Mammary epithelial cell (primary cell): ENCODE results near the gene FEM1B.

Source experiments
- EZH2 ChIP-seq: IDR thresholded peaks from 2 replicates; pipeline ENCODE4 v1.6.1; 2012; ENCODE audit warnings: low read length, inconsistent platforms, borderline replicate concordance
- TF ChIP-seq, protein P1 (sequence below), 2 donors: IDR thresholded peaks in 1 of 2; conservative IDR thresholded peaks in 1 of 2; 2 replicates each; pipeline ENCODE4 v1.5.1; 2011 to 2012; ENCODE audit warnings: inconsistent platforms in 2 of 2, low read length in 2 of 2, mild to moderate bottlenecking in 2 of 2, control low read depth in 1 of 2, low read depth in 1 of 2; ENCODE audit not compliant: insufficient read depth in 1 of 2; ENCODE audit errors: extremely low read depth in 1 of 2

DNA sequence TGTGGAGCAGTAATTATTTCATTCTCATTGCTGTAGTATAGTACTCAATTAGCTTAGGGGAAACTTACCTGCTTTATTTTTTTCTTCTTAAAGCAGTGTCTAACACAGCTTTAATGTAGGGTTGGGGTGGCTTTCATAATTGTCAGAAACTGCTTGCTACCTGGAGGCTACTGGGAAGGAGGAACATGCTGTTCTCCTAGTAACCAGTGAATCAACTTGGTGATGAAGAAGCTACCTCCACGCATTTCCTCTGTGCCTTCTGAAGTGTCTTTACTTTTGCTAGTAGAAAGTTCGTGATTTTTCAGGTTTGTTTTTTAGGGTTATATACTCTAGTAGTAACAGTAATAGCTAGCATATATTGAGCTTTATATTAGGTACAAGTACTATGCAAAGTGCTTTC is 11.5 kb downstream of the FEM1B start:
- TF ChIP-seq, protein P1, sequence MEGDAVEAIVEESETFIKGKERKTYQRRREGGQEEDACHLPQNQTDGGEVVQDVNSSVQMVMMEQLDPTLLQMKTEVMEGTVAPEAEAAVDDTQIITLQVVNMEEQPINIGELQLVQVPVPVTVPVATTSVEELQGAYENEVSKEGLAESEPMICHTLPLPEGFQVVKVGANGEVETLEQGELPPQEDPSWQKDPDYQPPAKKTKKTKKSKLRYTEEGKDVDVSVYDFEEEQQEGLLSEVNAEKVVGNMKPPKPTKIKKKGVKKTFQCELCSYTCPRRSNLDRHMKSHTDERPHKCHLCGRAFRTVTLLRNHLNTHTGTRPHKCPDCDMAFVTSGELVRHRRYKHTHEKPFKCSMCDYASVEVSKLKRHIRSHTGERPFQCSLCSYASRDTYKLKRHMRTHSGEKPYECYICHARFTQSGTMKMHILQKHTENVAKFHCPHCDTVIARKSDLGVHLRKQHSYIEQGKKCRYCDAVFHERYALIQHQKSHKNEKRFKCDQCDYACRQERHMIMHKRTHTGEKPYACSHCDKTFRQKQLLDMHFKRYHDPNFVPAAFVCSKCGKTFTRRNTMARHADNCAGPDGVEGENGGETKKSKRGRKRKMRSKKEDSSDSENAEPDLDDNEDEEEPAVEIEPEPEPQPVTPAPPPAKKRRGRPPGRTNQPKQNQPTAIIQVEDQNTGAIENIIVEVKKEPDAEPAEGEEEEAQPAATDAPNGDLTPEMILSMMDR (conservative IDR thresholded peaks at IDR 0.05 in 1 of 2, IDR thresholded peaks at IDR 0.05 in 1 of 2; ENCODE audit: extremely low read depth in 1 of 2, insufficient read depth in 1 of 2, low read depth in 1 of 2, low read length in 2 of 2): no peak
- TF ChIP-seq EZH2: no peak
